ENCODE data around the gene AP2B1.

AP2B1 gene

DNA sequence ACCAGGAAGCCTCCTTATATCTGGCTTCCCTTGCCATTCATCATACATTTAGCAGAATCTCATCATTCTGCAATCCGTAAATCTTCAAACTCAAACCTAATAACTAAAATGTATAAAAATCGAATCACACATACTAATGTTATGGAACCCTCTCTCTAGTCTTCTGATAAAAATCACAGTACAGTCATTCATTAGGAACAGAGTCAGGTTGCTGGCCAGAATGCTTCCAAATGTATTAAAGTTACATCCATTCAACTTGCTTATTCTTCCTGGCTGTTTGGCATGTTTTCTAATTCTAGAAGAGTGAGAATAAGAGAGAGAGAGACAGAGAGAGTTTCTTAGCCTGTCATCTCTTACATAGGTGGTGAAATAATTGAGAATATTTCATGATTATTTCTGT is 127.9 kb downstream of the AP2B1 start:
- no peaks in the 10 kb centered on the region for H3K9me3 ChIP-seq (ENCODE audit: control insufficient read depth, insufficient read depth, low read length)
- TF ChIP-seq EZH2phosphoT487 (IDR thresholded peaks at IDR 0.05; ENCODE audit: borderline replicate concordance, low read length) (no peak), CTCF (IDR thresholded peaks at IDR 0.05; ENCODE audit: low read depth, low read length, poor library complexity, severe bottlenecking) (no peak)
- H3K4me3 ChIP-seq (ENCODE audit: low read length): no peak overlapping the region
- no peaks in the 10 kb centered on the region for H4K20me1 ChIP-seq (ENCODE audit: control insufficient read depth, insufficient read depth, low read depth, low read length)
- H3K4me2 ChIP-seq (ENCODE audit: low read length): no peak overlapping the region
- H3K4me1 ChIP-seq (ENCODE audit: control insufficient read depth, low read length): peaks cover 4% of the 10 kb centered on the region; the same call in 1 of the 2 replicates
- no peaks in the 10 kb centered on the region for H3K9me2 ChIP-seq (replicated peaks; ENCODE audit: control insufficient read depth, low read length)
- H3K27ac ChIP-seq (ENCODE audit: low read depth, low read length): no peak overlapping the region
- H3F3A ChIP-seq (ENCODE audit: control insufficient read depth, insufficient read depth): no peaks in the 10 kb centered on the region
- peaks cover 39% of the 10 kb centered on the region for H3K36me3 ChIP-seq (ENCODE audit: control insufficient read depth, low read length)
- no peaks in the 10 kb centered on the region for H3K79me2 ChIP-seq (ENCODE audit: control insufficient read depth, low read length)
- H3K27me3 ChIP-seq (ENCODE audit: control insufficient read depth, low read length): no peaks in the 10 kb centered on the region

- no peak overlapping the region for H3K4me3 ChIP-seq (ENCODE audit: low read length)
- no peaks in the 10 kb centered on the region for H3K9me3 ChIP-seq (ENCODE audit: control insufficient read depth, insufficient read depth, low read length)
- no peak overlapping the region for H3K4me2 ChIP-seq (ENCODE audit: low read length)
- H3K36me3 ChIP-seq (ENCODE audit: control insufficient read depth, low read length): peaks cover 34% of the 10 kb centered on the region
- H3K27ac ChIP-seq (ENCODE audit: low read depth, low read length): no peak overlapping the region
- peaks cover 4% of the 10 kb centered on the region; the same call in 1 of the 2 replicates for H3K4me1 ChIP-seq (ENCODE audit: control insufficient read depth, low read length)
- H3K79me2 ChIP-seq (ENCODE audit: control insufficient read depth, low read length): no peaks in the 10 kb centered on the region
- H3F3A ChIP-seq (ENCODE audit: control insufficient read depth, insufficient read depth): no peaks in the 10 kb centered on the region
- no peaks in the 10 kb centered on the region for H4K20me1 ChIP-seq (ENCODE audit: control insufficient read depth, insufficient read depth, low read depth, low read length)
- no peaks in the 10 kb centered on the region for H3K9me2 ChIP-seq (replicated peaks; ENCODE audit: control insufficient read depth, low read length)
- no peaks in the 10 kb centered on the region for H3K27me3 ChIP-seq (ENCODE audit: control insufficient read depth, low read length)
- TF ChIP-seq EZH2phosphoT487 (IDR thresholded peaks at IDR 0.05; ENCODE audit: borderline replicate concordance, low read length) (no peak), CTCF (IDR thresholded peaks at IDR 0.05; ENCODE audit: low read depth, low read length, poor library complexity, severe bottlenecking) (no peak)
These were observed 128.3 kb downstream of the AP2B1 start for GRCh38 chr17:35715416-35715815.

DNA sequence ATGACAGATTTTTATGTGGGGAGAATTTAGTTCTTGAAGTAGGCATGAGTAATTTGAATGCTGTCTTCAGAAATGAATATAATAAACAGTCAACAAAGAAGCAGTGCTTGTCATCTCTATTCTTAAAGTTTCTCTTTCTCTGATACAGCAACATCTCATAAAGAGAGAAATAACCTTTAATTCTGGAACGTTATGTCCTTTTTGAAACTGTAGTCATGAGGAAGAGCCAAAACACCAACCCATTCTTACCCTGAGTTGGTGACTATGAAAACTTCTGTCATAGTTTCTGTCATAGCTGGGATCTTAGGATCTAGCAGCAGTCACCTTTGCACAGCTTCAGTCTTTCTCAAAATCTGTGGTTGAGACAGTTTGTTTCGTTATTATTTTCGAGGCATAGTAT is 129.1 kb downstream of the AP2B1 start:
- Histone ChIP-seq H3K79me2 (ENCODE audit: control insufficient read depth, low read length) (no peaks in the 10 kb centered on the region), H3K36me3 (ENCODE audit: control insufficient read depth, low read length) (peaks cover 28% of the 10 kb centered on the region), H3F3A (ENCODE audit: control insufficient read depth, insufficient read depth) (no peaks in the 10 kb centered on the region), H3K9me3 (ENCODE audit: control insufficient read depth, insufficient read depth, low read length) (no peaks in the 10 kb centered on the region), H3K9me2 (replicated peaks; ENCODE audit: control insufficient read depth, low read length) (no peaks in the 10 kb centered on the region), H3K4me2 (ENCODE audit: low read length) (no peak overlapping the region), H3K4me3 (ENCODE audit: low read length) (no peak overlapping the region), H3K27me3 (ENCODE audit: control insufficient read depth, low read length) (no peaks in the 10 kb centered on the region), H3K4me1 (ENCODE audit: control insufficient read depth, low read length) (peaks cover 4% of the 10 kb centered on the region; the same call in 1 of the 2 replicates), H3K27ac (ENCODE audit: low read depth, low read length) (no peak overlapping the region), H4K20me1 (ENCODE audit: control insufficient read depth, insufficient read depth, low read depth, low read length) (no peaks in the 10 kb centered on the region; the same call in 1 of the 2 replicates)
- TF ChIP-seq EZH2phosphoT487 (IDR thresholded peaks at IDR 0.05; ENCODE audit: borderline replicate concordance, low read length) (no peak), CTCF (IDR thresholded peaks at IDR 0.05; ENCODE audit: low read depth, low read length, poor library complexity, severe bottlenecking) (no peak)

All from DOHH2 (cell line).